Measurements from ENCODE around the gene PCYT1A.
"Not testable (repeated sequence)": the region's sequence is repeated elsewhere in the genome, so short reads cannot be mapped to it uniquely, and the experiment has no call there.

PCYT1A gene

GRCh38 chr3:196254376-196255283 lies 32.9 kb downstream of the PCYT1A start:
- no peak for TF ChIP-seq CTCF (IDR thresholded peaks at IDR 0.05)
- H3K4me2 ChIP-seq (ENCODE audit: low read length): no peak overlapping the region
- peaks cover 7% of the 10 kb centered on the region for H3K79me2 ChIP-seq
- H3K36me3 ChIP-seq (ENCODE audit: control insufficient read depth, insufficient read depth, low read length): no peaks in the 10 kb centered on the region
- H3K9ac ChIP-seq: no peak overlapping the region
- no peak overlapping the region for H3K27ac ChIP-seq
- no peaks in the 10 kb centered on the region for H3K4me1 ChIP-seq
- H3K27me3 ChIP-seq (ENCODE audit: control insufficient read depth, insufficient read depth, low read length): no peaks in the 10 kb centered on the region
- no peak overlapping the region for H3K4me3 ChIP-seq (ENCODE audit: low read depth, low read length)
- no peak overlapping the region for H2AFZ ChIP-seq
- H3K9me3 ChIP-seq (ENCODE audit: control insufficient read depth, low read length): no peaks in the 10 kb centered on the region

- Histone ChIP-seq H3K4me3 (ENCODE audit: low read depth, low read length) (no peak overlapping the region), H3K4me2 (ENCODE audit: low read length) (no peak overlapping the region), H3K36me3 (ENCODE audit: control insufficient read depth, insufficient read depth, low read length) (no peaks in the 10 kb centered on the region), H2AFZ (no peak overlapping the region), H3K4me1 (no peaks in the 10 kb centered on the region), H3K27ac (no peak overlapping the region), H3K79me2 (peaks cover 25% of the 10 kb centered on the region), H3K9me3 (ENCODE audit: control insufficient read depth, low read length) (no peaks in the 10 kb centered on the region), H3K9ac (no peak overlapping the region), H3K27me3 (ENCODE audit: control insufficient read depth, insufficient read depth, low read length) (no peaks in the 10 kb centered on the region)
- no peak for TF ChIP-seq CTCF (IDR thresholded peaks at IDR 0.05)
These were observed 35.6 kb downstream of the PCYT1A start for GRCh38 chr3:196251918-196252317.

- no peaks in the 10 kb centered on the region for H3K36me3 ChIP-seq (ENCODE audit: control insufficient read depth, insufficient read depth, low read length)
- H3K27ac ChIP-seq: no peak overlapping the region
- H3K4me3 ChIP-seq (ENCODE audit: low read depth, low read length): no peak overlapping the region
- H3K27me3 ChIP-seq (ENCODE audit: control insufficient read depth, insufficient read depth, low read length): no peaks in the 10 kb centered on the region
- no peak overlapping the region for H3K4me2 ChIP-seq (ENCODE audit: low read length)
- peaks cover 25% of the 10 kb centered on the region for H3K79me2 ChIP-seq
- no peaks in the 10 kb centered on the region for H3K9me3 ChIP-seq (ENCODE audit: control insufficient read depth, low read length)
- no peak for TF ChIP-seq CTCF (IDR thresholded peaks at IDR 0.05)
- no peaks in the 10 kb centered on the region for H3K4me1 ChIP-seq
- no peak overlapping the region for H3K9ac ChIP-seq
- no peak overlapping the region for H2AFZ ChIP-seq
These were observed 40.8 kb downstream of the PCYT1A start for GRCh38 chr3:196246612-196247308.

GRCh38 chr3:196244166-196244565 lies 43.4 kb downstream of the PCYT1A start:
- not testable (repeated sequence) for H3K27ac ChIP-seq; H2AFZ ChIP-seq; H3K9me3 ChIP-seq (ENCODE audit: control insufficient read depth, low read length); H3K36me3 ChIP-seq (ENCODE audit: control insufficient read depth, insufficient read depth, low read length); H3K4me2 ChIP-seq (ENCODE audit: low read length); H3K4me3 ChIP-seq (ENCODE audit: low read depth, low read length); H3K9ac ChIP-seq; H3K4me1 ChIP-seq; H3K27me3 ChIP-seq (ENCODE audit: control insufficient read depth, insufficient read depth, low read length)
- H3K79me2 ChIP-seq: peaks cover 15% of the 10 kb centered on the region

GRCh38 chr3:196241704-196242103 lies 45.8 kb downstream of the PCYT1A start:
- H2AFZ ChIP-seq: no peak overlapping the region
- H3K4me3 ChIP-seq (ENCODE audit: low read depth, low read length): no peak overlapping the region
- no peak overlapping the region for H3K4me2 ChIP-seq (ENCODE audit: low read length)
- no peaks in the 10 kb centered on the region for H3K27me3 ChIP-seq (ENCODE audit: control insufficient read depth, insufficient read depth, low read length)
- H3K9ac ChIP-seq: no peak overlapping the region
- no peaks in the 10 kb centered on the region for H3K9me3 ChIP-seq (ENCODE audit: control insufficient read depth, low read length)
- H3K27ac ChIP-seq: no peak overlapping the region
- no peaks in the 10 kb centered on the region for H3K79me2 ChIP-seq
- H3K36me3 ChIP-seq (ENCODE audit: control insufficient read depth, insufficient read depth, low read length): no peaks in the 10 kb centered on the region
- H3K4me1 ChIP-seq: no peaks in the 10 kb centered on the region
- no peak for TF ChIP-seq CTCF (IDR thresholded peaks at IDR 0.05)

Measured in parathyroid adenoma (tissue), 2 donors.